HEK293T (cell line): Measurements from ENCODE around the gene DLG1.

ENCODE experiments used
- ARNT ChIP-seq: fragments of 450-650 bp; IDR thresholded peaks from 2 replicates; pipeline ENCODE4 v1.6.1; 2017; ENCODE audit warnings: mild to moderate bottlenecking
- BHLHE40 ChIP-seq: fragments of 450-650 bp; IDR thresholded peaks from 2 replicates; pipeline ENCODE4 v1.6.1; 2016; ENCODE audit warnings: mild to moderate bottlenecking, moderate library complexity, borderline replicate concordance
- ELF4 ChIP-seq: fragments of 450-650 bp; IDR thresholded peaks from 2 replicates; pipeline ENCODE4 v1.6.1; 2017; ENCODE audit warnings: antibody characterized with exemption
- FOXK2 ChIP-seq: fragments of 450-650 bp; IDR thresholded peaks from 2 replicates; pipeline ENCODE4 v1.6.1; 2016; ENCODE audit warnings: mild to moderate bottlenecking
- FOXM1 ChIP-seq: fragments of 450-650 bp; IDR thresholded peaks from 2 replicates; pipeline ENCODE4 v1.6.1; 2017; ENCODE audit warnings: mild to moderate bottlenecking, borderline replicate concordance
- L3MBTL2 ChIP-seq: fragments of 450-650 bp; conservative IDR thresholded peaks from 2 replicates; pipeline ENCODE4 v1.6.1; 2016; ENCODE audit warnings: mild to moderate bottlenecking
- SUZ12 ChIP-seq: fragments of 450-650 bp; IDR thresholded peaks from 2 replicates; pipeline ENCODE4 v1.6.1; 2016; ENCODE audit warnings: mild to moderate bottlenecking
- TARDBP ChIP-seq: fragments of 450-650 bp; IDR thresholded peaks from 2 replicates; pipeline ENCODE4 v1.6.1; 2016
- ZNF384 ChIP-seq: fragments of 450-650 bp; IDR thresholded peaks from 2 replicates; pipeline ENCODE4 v1.6.1; 2016

DNA sequence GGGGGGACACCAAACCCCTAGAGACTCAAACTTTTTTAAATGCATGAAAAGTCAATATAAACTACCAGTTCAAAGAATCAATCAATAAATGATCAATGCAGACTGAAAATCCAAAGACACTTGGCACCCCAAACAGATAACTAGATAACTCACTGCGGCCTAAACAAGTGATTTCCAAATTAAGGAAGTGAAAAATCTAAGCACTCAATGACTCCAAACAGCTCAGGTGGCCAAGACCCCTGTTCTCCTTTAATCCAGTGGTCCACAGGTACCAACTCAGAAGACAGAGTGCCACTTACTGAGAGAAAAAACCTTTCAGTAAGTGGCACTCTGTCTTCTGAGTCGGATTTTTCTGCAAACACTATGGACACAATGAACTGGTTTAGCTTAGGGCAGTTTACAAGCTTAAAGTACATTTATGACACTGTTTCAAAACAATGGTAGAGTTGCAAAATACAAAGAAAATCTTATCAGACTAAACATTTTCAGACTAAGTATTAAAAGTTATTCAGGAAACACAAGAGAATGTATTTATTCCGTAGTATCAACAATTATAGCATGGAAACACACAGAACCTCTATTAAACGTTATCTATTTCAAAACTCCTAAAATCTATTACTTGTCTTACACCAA lies 4.7 kb downstream of the DLG1 start:
- no peak for TF ChIP-seq ARNT
- no peak for TF ChIP-seq SUZ12
- TF ChIP-seq FOXM1 = no peak
- no peak for TF ChIP-seq ZNF384
- no peak for TF ChIP-seq FOXK2
- no peak for TF ChIP-seq L3MBTL2
- no peak for TF ChIP-seq BHLHE40
- TF ChIP-seq TARDBP = no peak
- TF ChIP-seq ELF4 = no peak
